ENCODE data around the gene PTPRCAP.
A peak's percentile ranks its signal among the peaks of the same experiment; 100 is the strongest.
"Not testable (repeated sequence)": the region's sequence is repeated elsewhere in the genome, so short reads cannot be mapped to it uniquely, and the experiment has no call there.

PTPRCAP gene, protein sequence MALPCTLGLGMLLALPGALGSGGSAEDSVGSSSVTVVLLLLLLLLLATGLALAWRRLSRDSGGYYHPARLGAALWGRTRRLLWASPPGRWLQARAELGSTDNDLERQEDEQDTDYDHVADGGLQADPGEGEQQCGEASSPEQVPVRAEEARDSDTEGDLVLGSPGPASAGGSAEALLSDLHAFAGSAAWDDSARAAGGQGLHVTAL

GRCh38 chr11:67437082-67437808 lies at the start of gene PTPRCAP:
TSS of gene PTPRCAP (minus strand) at chr11:67437682. CDS start at chr11:67437619, 63 bp downstream.
- no peak for DNase-seq

- DNase-seq, result no peak
These were observed 49.2 kb upstream of the PTPRCAP start for GRCh38 chr11:67486481-67487195.

GRCh38 chr11:67485873-67486361 lies 48.4 kb upstream of the PTPRCAP start:
- DNase-seq, result not testable (repeated sequence)

DNA sequence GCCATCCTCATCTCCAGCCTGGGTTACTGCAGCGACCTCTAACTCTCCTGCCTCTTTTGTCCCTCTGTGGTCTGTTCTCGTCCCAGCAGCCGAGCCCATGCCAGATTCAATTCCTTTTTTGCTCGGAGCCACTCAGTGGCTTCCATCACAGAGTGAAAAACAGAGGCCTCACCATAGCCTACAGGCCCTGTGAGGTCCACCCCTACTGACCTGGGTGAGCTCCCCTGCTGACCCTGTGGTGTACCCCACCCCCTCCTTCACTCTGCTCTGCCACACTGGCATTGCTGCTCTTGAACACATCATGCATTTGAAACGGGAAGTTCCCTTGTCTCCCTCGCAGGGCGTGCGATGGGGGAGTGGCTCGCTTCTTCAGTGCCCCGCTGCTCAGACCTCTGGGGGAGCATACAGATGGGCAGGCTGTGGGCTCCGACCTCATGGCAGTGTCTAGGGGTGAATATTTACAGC lies 47.4 kb upstream of the PTPRCAP start:
- DNase-seq, result peak; percentile 69 to 76 (median 72)

- no peak for DNase-seq
These were observed 46.6 kb upstream of the PTPRCAP start for GRCh38 chr11:67483831-67484665.

DNA sequence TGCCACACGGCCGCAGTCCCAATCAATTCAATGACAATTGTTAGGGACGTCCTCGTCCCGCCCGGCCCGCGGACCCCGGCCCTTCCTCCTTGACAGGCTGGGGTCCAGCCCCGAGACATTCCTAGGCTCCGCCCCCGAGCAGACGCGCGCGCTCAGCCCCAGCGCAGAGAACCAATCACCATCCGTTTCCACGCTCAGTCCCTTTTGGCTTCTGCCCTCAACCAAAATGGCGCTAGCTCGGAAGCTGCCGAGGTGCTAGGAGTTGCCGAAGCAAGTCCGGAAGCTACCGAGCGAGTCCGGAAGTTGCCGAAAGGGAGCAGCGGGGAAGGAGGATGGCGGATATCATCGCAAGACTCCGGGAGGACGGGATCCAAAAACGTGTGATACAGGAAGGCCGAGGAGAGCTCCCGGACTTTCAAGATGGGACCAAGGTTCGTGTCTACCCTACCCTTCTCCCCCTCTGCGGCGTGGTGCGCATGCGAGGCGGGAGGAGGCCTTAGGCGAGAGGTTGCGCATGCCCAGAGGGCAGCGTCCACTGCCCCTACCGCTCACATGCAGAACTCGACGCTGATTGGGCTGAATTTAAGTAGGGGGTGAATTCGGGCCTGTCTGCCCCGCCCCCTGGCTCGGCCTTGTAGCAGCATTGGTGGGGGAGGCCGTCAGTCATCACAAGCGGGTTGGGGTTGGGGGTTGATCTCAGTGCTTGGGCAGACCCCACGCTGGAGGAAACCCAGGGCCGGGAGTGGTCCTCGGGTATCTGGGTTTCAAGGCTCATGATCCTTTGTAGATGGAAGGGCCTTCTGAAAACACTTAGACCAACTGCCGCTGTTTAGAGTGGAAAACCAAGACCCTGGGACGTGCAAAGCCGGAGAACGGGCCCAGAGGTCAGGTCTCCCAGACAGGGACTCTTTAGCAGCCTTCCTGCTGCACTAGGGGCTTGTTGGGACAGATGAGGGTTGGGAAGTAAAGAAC lies 45.6 kb upstream of the PTPRCAP start, which contains the start of gene AIP:
AIP (plus strand) TSS at position 200 of the 972 bp plus-strand sequence; CDS start at position 333, 133 bp downstream.
- peak; percentile 97 to 99 (median 99) for DNase-seq

DNA sequence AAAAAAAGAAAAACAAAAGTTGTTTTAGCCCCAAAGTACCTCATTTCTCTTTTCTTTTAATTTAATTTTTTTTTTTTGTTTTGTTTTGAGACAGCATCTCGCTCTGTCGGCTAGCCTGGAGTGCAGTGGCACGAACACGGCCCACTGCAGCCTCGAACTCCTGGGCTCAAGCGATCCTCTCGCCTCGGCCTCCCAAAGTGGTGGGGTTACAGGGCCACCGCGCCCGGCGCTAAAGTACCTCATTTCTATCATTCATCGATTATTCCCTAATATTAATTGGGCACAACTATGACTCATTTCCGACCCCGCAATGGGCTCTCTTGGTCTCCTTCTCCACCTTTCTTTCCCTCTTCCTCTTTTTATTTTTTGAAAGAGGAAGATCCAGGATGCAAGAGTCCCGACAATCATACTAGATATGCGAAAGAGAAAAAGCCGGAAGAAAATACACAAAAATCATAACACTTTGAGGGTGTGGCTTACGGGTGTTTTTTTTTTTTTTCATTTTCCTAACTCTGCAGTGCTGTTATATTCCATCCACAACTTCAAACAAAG lies 44.9 kb upstream of the PTPRCAP start:
- DNase-seq, result peak; percentile 49 to 76 (median 68)

DNA sequence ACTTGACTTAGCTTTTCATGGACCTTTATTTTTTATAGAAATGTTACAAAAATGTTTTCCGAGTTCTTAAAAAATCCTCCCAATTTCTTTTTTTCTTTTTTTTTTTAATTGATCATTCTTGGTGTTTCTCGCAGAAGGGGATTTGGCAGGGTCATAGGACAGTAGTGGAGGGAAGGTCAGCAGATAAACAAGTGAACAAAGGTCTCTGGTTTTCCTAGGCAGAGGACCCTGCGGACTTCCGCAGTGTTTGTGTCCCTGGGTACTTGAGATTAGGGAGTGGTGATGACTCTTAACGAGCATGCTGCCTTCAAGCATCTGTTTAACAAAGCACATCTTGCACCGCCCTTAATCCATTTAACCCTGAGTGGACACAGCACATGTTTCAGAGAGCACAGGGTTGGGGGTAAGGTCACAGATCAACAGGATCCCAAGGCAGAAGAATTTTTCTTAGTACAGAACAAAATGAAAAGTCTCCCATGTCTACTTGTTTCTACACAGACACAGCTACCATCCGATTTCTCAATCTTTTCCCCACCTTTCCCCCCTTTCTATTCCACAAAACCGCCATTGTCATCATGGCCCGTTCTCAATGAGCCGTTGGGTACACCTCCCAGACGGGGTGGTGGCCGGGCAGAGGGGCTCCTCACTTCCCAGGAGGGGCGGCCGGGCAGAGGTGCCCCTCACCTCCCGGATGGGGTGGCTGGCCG lies 40.0 kb upstream of the PTPRCAP start:
- DNase-seq, result not testable (repeated sequence)

- DNase-seq, result not testable (repeated sequence)
These were observed 39.2 kb upstream of the PTPRCAP start for GRCh38 chr11:67476692-67477091.

GRCh38 chr11:67472882-67473281 lies 35.4 kb upstream of the PTPRCAP start:
- no peak for DNase-seq

GRCh38 chr11:67470337-67471002 lies 33.0 kb upstream of the PTPRCAP start:
- no peak for DNase-seq

- DNase-seq, result no peak
These were observed 32.0 kb upstream of the PTPRCAP start for GRCh38 chr11:67469508-67469811.

GRCh38 chr11:67468759-67469507 lies 31.5 kb upstream of the PTPRCAP start, which contains the start of gene TMEM134:
TSS of gene TMEM134 (minus strand) at chr11:67469251. CDS start at chr11:67469192, 59 bp downstream.
- DNase-seq, result peak; percentile 96 to 98 (median 97)

- DNase-seq, result no peak
These were observed 30.9 kb upstream of the PTPRCAP start for GRCh38 chr11:67468456-67468758.

- no peak for DNase-seq
These were observed 30.6 kb upstream of the PTPRCAP start for GRCh38 chr11:67468056-67468455.

DNA sequence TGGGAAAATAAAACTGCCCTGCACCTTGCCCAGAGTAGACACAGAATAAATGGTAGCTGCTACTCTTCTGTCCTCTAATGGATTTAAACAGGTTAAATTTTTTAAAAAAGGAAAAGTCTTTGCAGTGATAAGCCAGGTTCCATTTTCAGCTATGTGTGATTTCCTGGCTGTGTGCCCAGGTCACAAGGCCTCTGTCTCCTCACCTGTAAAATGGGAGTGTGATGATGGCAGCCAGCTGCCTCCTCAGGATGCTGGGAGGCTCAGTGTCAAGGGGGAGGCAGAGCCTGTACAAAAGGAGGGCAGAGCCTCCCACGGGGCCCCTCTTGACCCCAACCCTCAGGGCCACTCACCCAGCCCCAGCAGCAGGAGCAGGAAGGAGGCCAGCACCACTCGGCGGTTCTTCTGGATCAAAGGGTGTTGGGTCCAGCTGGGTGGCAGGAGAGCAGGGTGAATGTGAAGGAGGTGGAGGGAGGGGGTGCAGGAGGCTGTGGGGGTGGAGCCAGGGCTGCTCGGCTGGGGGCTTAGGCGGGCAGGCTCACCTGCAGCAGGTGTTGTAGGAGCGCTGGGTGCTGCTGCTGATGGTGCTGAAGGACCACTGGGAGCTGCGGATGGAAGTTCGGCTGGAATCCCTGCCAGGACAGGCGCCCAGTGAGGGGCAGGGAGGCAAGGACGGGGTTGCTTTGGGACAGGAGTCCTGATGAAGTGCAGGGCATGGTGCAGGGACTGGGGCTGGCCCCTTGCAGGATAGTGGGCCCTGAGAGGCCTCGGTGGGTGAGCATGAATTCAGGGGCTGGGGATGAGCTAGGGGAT lies 29.7 kb upstream of the PTPRCAP start:
- no peak for DNase-seq

- no peak for DNase-seq
These were observed 28.9 kb upstream of the PTPRCAP start for GRCh38 chr11:67466367-67466766.

DNA sequence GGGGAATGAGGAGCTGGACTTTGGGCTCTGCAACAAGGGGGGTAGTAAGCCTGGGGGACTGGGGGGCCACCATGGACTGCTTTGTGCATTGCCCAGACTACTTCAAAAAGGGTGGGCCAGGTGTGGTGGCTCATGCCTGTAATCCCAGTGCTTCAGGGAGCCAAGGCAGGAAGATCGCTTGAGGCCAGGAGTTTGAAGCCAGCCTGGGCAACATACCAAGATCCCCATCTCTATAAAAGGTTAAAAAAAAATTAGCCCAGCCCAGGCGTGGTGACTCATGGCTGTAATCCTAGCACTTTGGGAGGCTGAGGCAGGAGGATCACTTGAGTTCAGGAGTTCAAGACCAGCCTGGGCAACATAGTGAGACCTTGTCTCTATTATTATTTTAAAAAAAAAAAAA lies 28.0 kb upstream of the PTPRCAP start:
- not testable (repeated sequence) for DNase-seq

All from suppressor macrophage treated with lipopolysaccharide for 1 hour (primary cell).